Measurements from ENCODE around the gene ITSN1. TPM values are rescaled to one million over a fixed set of nuclear protein-coding genes. Genes with fewer than 3 reads are reported as not detected.

Gene ITSN1
- total RNA-seq, 2 experiments from 2014 or later, result 3.6 to 6.6 TPM

DNA sequence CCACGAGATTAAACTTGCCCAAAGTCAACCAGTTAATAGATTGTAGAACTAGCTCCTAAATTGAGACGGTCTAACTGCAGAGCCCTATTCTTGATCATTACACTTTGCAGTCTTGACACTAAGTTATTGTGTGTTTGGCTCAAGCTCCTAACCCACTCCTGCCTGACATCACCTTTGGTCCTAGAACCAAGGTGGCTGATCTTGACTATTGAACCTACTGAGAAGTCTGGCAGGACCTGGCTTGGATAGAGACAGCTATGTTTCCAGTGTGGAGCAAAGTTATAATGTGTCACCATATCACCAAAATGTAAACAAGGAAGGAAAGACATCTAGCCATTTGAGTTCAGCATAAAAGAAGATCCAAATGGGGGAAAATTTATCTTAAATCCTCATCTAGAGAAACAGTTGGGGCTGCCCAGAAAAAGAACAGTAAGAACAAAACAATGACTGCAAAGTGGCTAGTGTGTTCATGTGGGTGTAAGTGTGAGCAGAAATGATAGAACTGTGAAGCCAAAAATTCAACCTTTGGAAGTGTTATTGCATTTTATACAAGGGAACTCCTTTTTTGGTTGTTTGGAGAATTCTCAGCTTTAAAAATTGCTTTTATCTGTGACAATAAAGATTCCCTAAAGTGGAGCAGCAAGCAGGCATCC is 166.5 kb downstream of the ITSN1 start:
- no peak for DNase-seq
- H3K27me3 Mint-ChIP-seq, result no peaks in the 10 kb centered on the region
- H3K9me3 Mint-ChIP-seq, result no peaks in the 10 kb centered on the region
- no peak overlapping the region for H3K27ac Mint-ChIP-seq
- no peak overlapping the region for H3K4me3 Mint-ChIP-seq
- no peaks in the 10 kb centered on the region for H3K36me3 Mint-ChIP-seq
- H3K4me1 Mint-ChIP-seq, result no peaks in the 10 kb centered on the region

DNA sequence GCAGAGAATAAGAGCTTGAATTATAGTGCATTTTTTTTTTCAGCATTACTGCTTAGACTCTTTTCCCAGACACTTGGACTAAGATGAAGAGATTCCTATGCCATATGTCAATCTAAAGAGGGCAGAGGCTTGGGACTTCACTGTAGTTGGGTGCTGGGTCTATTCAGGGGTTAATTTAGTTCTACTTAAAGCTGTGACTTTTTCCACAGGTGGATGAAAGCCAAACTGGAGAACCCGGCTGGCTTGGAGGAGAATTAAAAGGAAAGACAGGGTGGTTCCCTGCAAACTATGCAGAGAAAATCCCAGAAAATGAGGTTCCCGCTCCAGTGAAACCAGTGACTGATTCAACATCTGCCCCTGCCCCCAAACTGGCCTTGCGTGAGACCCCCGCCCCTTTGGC is 168.5 kb downstream of the ITSN1 start:
- H3K9me3 Mint-ChIP-seq, result no peaks in the 10 kb centered on the region
- H3K27ac Mint-ChIP-seq, result no peak overlapping the region
- DNase-seq, result no peak
- no peaks in the 10 kb centered on the region for H3K36me3 Mint-ChIP-seq
- no peaks in the 10 kb centered on the region for H3K27me3 Mint-ChIP-seq
- no peaks in the 10 kb centered on the region for H3K4me1 Mint-ChIP-seq
- no peak overlapping the region for H3K4me3 Mint-ChIP-seq

DNA sequence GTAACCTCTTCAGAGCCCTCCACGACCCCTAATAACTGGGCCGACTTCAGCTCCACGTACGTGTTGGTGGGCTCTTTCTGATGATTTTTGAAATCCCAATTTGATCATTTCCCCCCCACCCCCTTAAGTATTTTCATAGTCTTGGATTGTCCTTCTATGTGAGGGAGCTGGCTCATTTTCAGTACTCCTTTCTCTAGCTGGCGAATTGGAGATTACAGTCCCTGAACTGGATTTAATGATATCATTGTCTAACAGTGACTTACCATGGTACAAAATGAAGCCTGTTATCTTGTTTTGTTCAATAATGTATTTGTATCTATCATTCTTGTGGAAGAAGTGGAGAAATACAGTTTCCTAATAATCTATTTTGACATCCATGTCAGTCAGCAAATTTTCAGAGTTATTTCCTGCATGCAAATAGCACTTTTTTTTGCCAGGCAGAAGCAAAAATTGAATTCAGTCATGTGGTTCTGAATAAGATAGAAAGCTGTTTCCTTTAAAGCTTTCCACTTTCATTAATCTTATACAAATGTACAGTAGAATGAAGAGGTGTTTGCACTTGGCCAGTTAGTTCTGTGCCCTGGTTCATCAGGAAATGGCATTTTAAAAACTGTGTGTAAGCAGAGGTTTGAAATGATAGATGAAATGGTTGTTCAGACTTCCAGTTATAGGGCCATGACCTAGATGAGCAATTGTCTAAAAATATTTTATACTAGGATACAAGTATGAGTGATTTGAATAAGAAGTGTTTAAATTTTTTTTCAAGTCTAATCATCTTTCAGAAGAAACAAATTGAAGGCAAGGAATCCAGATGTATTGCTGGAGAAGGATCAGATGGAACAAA is 169.1 kb downstream of the ITSN1 start:
- Mint-ChIP-seq H3K4me3 (no peak overlapping the region), H3K27me3 (no peaks in the 10 kb centered on the region), H3K27ac (no peak overlapping the region), H3K9me3 (no peaks in the 10 kb centered on the region), H3K36me3 (no peaks in the 10 kb centered on the region), H3K4me1 (no peaks in the 10 kb centered on the region)
- DNase-seq, result no peak

DNA sequence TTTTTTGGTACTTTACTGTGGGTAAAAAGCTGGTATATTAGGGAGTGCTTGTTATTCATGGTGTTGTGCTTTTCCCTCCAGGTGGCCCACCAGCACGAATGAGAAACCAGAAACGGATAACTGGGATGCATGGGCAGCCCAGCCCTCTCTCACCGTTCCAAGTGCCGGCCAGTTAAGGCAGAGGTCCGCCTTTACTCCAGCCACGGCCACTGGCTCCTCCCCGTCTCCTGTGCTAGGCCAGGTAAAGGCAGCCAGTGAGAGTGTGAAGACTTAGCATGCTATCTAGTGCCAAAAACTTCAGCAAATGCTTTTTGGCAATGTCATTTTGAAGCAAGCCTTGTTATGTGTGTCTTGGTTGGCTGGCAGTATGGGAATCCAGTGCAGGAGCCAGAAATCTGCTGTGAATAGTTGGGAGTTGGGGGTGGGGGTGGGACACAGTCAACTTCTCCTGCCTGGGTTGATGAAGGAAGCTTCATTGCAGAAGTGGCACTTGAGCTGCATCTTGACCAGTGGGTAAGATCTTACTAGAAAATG is 171.6 kb downstream of the ITSN1 start:
- no peak for DNase-seq
- no peak overlapping the region for H3K4me3 Mint-ChIP-seq
- no peaks in the 10 kb centered on the region for H3K27me3 Mint-ChIP-seq
- no peaks in the 10 kb centered on the region for H3K36me3 Mint-ChIP-seq
- H3K27ac Mint-ChIP-seq, result no peak overlapping the region
- no peaks in the 10 kb centered on the region for H3K9me3 Mint-ChIP-seq
- no peaks in the 10 kb centered on the region for H3K4me1 Mint-ChIP-seq

DNA sequence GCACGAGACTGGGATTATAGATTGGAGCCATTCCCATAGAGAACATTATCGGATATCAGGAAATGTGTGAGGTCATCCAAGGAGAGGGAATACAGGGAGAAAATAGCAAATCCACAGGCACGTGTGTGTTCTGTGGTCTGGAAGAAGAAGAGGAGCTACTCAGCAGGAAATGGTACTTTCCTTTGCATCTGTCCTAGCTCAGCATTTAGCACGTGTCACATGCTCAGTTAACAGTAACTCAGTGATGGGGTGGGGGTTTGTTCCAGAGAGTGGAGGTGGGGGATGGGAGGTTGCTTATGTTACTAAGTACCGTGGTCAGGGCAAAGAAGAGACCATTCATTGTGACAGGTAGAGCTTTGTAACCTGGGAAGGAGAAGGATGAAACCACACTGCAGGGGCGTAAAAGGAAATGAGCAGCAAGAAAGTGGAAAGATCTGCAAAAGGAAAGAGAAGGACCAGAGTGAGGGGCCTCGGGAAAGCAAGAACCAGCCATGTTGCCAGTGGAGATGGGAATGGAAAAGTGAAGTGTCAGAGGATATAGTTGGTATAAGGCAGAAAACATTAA is 172.9 kb downstream of the ITSN1 start:
- no peaks in the 10 kb centered on the region for H3K9me3 Mint-ChIP-seq
- no peaks in the 10 kb centered on the region for H3K27me3 Mint-ChIP-seq
- no peak for DNase-seq
- H3K4me1 Mint-ChIP-seq, result no peaks in the 10 kb centered on the region
- H3K36me3 Mint-ChIP-seq, result no peaks in the 10 kb centered on the region
- H3K4me3 Mint-ChIP-seq, result no peak overlapping the region
- no peak overlapping the region for H3K27ac Mint-ChIP-seq

DNA sequence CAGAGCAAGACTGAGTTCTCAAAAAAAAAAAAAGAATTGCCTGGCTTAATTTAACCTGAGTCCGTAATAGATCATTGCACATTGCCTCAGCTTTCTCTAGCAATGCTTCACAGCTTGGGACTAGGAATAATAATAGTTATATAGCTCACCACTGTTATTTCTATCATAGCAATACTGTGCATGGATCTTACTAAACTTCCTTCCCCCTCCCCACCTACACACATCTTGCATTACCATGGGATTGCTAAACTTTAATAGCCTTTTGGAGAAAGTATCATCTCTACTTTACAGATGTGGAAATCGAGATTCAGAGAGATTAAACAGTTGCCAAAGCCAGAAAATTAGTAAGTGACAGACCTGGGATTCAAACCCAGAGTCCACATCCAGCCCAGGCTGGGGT is 173.9 kb downstream of the ITSN1 start:
- DNase-seq, result no peak
- Mint-ChIP-seq H3K27me3 (no peaks in the 10 kb centered on the region), H3K4me3 (no peak overlapping the region), H3K4me1 (no peaks in the 10 kb centered on the region), H3K36me3 (no peaks in the 10 kb centered on the region), H3K9me3 (no peaks in the 10 kb centered on the region), H3K27ac (no peak overlapping the region)

DNA sequence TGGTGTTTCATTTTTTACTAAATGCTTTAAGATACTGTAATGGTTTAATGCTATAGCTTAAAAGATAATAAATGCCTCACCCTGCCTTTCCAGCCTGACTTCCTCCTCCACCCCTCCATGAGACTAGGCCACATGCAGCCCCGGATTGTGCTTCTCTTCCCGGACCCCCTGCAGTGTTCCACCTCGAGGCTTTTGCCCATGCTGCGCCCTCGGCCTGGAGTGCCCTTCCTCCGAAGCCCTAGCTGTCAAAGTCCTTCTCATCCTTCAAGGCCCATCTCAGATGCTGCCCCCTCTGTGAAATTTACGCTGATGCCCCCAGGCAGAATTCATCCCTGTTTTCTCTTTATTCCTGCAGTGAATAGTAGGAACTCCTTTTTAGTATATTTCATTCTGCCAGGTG is 174.8 kb downstream of the ITSN1 start:
- no peaks in the 10 kb centered on the region for H3K9me3 Mint-ChIP-seq
- no peak overlapping the region for H3K4me3 Mint-ChIP-seq
- no peak overlapping the region for H3K27ac Mint-ChIP-seq

DNA sequence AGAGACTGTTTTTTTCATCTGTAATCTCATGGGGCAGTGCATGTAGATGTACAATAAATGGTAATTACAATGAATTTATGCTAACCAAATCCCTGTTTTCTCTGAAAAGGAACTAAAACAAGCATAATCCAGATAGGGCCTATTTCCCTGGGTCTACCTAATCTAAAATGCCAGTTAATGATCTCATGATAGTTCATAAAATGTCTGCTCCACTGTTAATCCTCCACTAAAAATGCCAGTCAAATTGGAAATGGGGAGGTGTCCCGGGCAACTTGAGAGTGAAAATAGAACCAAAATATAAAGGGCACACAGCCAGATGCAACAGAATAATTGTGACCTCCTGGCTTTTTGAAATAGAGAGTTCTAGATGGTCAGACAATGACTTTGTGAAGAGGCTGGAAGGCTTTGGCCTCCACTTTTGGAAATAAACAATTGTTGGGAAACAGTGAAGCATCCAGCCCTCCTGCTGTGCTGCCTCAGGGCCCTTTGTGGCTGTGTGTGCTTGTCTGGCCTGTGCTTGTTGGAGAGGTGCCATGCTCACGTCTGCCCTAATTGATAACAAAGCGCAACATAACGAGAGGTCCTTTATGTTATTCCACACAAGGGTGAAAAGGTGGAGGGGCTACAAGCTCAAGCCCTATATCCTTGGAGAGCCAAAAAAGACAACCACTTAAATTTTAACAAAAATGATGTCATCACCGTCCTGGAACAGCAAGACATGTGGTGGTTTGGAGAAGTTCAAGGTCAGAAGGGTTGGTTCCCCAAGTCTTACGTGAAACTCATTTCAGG is 175.6 kb downstream of the ITSN1 start:
- DNase-seq, result no peak
- Mint-ChIP-seq H3K27me3 (no peaks in the 10 kb centered on the region), H3K9me3 (no peaks in the 10 kb centered on the region), H3K27ac (no peak overlapping the region), H3K36me3 (no peaks in the 10 kb centered on the region), H3K4me1 (no peaks in the 10 kb centered on the region), H3K4me3 (no peak overlapping the region)

More for the DNA sequence above, 174.8 kb downstream of the ITSN1 start:
- no peaks in the 10 kb centered on the region for H3K4me1 Mint-ChIP-seq
- H3K27me3 Mint-ChIP-seq, result no peaks in the 10 kb centered on the region
- no peak for DNase-seq
- no peaks in the 10 kb centered on the region for H3K36me3 Mint-ChIP-seq

DNA sequence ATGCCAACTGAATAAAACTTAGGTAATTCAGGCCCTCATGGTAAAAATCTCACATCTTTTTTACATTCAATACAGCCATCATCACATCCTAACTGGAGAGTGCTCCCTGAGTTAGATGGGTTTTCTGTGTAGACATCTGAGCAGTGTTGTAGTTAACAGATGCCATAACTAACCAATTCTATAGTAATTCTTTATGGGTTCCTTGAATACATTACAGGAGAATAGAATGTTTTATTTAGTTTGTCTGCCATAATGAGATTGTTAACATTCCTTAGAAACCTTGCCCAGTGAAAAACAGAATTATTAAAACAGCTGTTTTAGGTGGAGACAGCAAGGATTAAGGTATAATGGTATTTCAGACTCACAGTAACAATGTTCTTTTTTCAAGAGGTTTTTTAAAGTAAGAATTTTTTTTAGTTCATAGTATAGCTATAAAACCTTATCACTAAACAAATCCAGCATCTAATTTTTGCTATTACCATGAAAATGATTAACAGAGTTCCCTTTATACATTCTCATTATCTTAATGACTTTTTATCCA is 178.0 kb downstream of the ITSN1 start:
- no peak overlapping the region for H3K4me3 Mint-ChIP-seq
- H3K9me3 Mint-ChIP-seq, result no peaks in the 10 kb centered on the region
- no peaks in the 10 kb centered on the region for H3K27me3 Mint-ChIP-seq
- H3K27ac Mint-ChIP-seq, result no peak overlapping the region
- H3K4me1 Mint-ChIP-seq, result no peaks in the 10 kb centered on the region
- no peak for DNase-seq
- no peaks in the 10 kb centered on the region for H3K36me3 Mint-ChIP-seq

DNA sequence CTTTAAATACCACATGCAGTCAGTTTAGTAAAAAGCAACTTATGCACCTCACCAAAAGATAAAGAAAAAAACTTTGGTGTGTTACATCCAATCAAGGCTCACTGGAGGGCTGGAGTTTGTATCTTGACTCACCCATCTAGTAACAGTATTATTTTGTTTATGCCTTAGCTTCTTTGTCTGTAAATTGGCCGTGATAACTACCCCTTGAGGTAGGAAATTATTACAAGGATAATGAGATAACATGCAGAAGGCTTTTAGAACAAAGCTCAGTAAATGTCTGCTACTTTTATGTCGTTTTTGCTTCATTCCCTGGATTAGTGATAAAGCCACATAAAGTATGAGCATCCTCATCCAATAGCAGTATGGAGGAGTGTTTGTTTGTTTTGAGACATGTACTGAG is 178.5 kb downstream of the ITSN1 start:
- no peaks in the 10 kb centered on the region for H3K27me3 Mint-ChIP-seq
- DNase-seq, result no peak
- H3K4me3 Mint-ChIP-seq, result no peak overlapping the region
- H3K9me3 Mint-ChIP-seq, result no peaks in the 10 kb centered on the region
- H3K4me1 Mint-ChIP-seq, result no peaks in the 10 kb centered on the region
- no peak overlapping the region for H3K27ac Mint-ChIP-seq
- H3K36me3 Mint-ChIP-seq, result no peaks in the 10 kb centered on the region

DNA sequence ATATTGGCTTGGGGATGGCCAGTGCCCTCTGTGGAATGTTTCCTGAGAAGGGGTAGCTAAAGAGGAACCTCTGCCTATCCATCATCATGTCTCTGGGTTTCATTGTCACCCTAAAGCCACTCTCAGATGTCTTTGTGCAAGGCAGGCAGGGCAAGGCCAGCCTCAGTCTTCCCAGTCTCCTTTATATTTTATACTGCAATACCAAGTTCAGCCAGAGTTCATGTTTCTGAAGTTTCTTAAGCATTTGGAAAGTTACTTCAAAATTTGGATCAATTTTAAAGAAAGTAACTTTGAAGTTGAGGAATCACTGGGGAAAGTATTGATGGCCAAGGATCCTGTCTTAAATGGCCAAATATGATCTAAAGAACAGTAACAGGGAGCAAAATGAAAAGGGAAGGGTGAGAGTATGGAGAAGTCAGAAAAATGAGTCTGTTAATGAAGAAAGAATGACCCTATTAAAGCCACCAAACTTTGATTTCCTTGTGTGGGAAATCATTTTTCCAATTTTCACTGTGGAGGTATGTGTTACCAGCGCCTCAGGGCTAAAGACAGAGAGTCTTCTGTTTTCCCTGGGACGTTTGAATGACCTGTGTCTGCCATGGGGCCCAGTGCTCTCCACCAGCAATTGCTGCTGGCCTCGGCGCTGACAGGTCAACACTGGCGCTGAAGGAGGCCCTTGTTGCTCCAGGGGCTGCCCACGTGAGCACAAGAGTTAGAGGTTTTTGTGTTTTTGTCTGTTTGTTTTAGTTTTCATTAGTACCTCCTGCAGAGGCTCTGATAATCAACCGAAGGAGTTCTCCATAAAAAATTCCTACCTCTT is 179.4 kb downstream of the ITSN1 start:
- H3K9me3 Mint-ChIP-seq, result no peaks in the 10 kb centered on the region
- no peak for DNase-seq
- H3K36me3 Mint-ChIP-seq, result no peaks in the 10 kb centered on the region
- no peaks in the 10 kb centered on the region for H3K27me3 Mint-ChIP-seq
- H3K4me1 Mint-ChIP-seq, result no peaks in the 10 kb centered on the region
- H3K27ac Mint-ChIP-seq, result no peak overlapping the region
- no peak overlapping the region for H3K4me3 Mint-ChIP-seq

DNA sequence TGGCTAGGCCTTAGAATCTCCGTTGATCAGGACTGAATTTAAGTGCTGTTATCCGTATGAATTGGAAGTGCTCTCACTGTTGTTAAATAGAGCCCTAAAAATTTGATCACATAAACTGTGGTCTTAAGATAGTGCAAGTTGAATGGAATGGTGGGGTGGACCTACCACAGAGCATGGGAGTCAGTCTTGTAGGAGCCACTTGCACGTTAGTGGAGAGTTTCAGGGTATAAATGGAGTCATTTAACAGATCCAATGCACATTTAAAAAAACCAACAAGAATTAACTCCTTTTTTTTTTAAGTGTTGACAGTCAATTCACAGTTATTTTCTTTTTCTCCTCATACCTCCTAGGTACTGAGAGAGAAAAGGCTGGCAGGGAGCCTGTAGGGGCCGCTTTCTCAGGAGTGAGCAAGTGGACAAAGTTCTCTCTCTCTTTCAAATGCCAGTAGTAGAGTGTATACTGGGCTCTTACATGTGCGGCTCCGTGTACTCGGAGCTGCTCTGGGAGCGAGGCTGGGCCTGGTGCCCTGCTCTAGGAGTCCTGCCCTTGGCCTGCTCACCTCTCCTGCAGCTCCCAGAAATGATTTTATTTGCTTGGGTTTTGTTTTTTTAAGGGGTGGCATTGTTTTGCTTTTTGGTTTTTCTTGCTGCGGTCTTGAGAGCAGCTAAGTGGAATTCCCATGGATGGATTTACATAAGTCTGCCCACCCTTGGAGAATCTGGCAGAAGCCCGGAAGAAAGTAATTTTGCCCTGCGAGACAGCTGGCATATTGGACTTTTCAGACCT is 182.0 kb downstream of the ITSN1 start:
- H3K27ac Mint-ChIP-seq, result no peak overlapping the region
- DNase-seq, result no peak
- no peaks in the 10 kb centered on the region for H3K4me1 Mint-ChIP-seq
- peaks cover 2% of the 10 kb centered on the region for H3K36me3 Mint-ChIP-seq
- no peaks in the 10 kb centered on the region for H3K9me3 Mint-ChIP-seq
- no peak overlapping the region for H3K4me3 Mint-ChIP-seq
- no peaks in the 10 kb centered on the region for H3K27me3 Mint-ChIP-seq

DNA sequence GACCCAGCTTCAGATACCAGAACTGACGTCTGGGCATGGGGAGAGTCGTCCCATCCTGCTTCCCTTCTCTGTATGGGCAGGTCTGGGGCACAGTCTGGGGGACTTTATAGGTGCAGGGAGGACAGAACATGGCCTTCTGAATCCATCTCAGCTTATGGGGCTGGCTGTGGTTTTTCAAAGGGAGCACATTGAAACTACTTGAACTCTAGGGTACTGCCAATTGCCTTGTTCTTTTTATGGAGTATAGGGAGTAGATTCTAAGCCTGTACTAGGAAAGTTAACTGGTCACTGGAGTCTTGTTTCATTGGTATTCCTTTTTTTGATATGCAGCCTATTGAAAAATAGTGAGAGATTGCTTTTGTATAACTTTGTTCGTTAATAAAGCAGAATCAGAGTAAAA is 183.1 kb downstream of the ITSN1 start:
- H3K9me3 Mint-ChIP-seq, result peaks cover 2% of the 10 kb centered on the region

More for the DNA sequence above, 183.1 kb downstream of the ITSN1 start:
- Mint-ChIP-seq H3K27me3 (no peaks in the 10 kb centered on the region), H3K36me3 (peaks cover 12% of the 10 kb centered on the region), H3K27ac (no peak overlapping the region), H3K4me3 (no peak overlapping the region), H3K4me1 (no peaks in the 10 kb centered on the region)
- no peak for DNase-seq
